HG03442 (cell line): Measurements from ENCODE around the gene RAI1.

Experiments
- ATAC-seq: cut with Tn5 transposase; IDR thresholded peaks from one replicate; pipeline ENCODE4 v1.9.1; 2021; ENCODE audit warnings: mild to moderate bottlenecking, moderate library complexity; ENCODE audit not compliant: unreplicated experiment

RAI1 gene

DNA sequence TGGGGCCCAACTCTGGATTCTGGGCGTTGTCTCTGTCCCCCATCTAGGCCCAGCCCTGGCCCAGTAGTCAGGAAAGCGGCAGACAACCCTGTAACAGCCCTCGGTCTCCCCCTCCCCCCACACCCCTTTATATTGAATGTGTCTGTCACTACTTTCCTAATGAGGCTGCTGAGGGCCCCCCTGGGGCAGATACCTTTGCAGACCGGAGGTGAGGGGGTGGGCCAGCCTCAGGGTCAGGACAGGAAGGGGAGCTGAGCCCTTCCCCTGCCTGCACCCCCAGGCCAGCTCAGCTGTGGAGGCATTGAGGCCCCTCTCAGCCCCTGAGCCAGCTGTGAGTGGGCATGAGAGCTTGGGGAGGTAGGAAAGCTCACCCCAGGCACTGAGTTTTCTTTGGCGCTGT lies 17.1 kb downstream of the RAI1 start:
- no peak for ATAC-seq

GRCh38 chr17:17698869-17699351 lies 17.7 kb downstream of the RAI1 start:
- no peak for ATAC-seq

GRCh38 chr17:17699491-17699890 lies 18.2 kb downstream of the RAI1 start:
- ATAC-seq, result no peak

GRCh38 chr17:17700251-17700969 lies 19.2 kb downstream of the RAI1 start:
- ATAC-seq, result no peak

- no peak for ATAC-seq
Observed at GRCh38 chr17:17701112-17701511, 19.9 kb downstream of the RAI1 start.

- no peak for ATAC-seq
Observed at GRCh38 chr17:17701658-17702057, 20.4 kb downstream of the RAI1 start.

DNA sequence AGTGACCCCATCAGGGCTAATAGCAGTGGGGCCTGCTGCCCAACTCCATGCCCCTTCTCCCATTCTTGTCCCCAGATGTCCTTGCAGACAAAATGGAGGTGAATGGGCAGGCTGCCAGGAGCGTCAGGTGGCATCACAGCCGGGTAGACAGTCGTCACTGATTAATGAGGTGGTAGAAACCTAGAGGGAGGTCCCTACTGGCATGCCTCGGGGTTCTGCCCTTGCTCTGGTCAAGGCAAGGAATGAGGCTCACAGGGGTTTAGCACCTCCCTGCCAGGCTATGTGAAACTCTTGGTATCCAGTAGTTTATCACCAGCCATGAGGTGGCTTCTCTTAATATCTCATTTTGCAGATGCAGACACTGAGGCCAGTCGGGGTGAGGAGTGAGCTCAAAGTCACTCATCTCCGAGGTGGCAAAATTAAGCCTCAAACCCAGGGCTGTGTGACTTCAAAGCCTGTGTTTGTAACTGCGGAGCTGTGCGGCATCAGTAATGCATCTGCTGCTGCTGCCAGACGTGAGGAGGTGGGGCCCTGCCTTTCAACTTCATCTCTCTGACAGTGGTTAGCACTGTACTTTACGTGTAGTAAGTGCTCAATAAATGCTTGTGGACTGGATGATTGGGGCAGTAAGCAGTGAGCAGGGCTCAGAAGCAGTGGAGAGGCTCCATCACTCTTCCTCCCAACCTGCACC lies 21.3 kb downstream of the RAI1 start:
- ATAC-seq, result no peak

DNA sequence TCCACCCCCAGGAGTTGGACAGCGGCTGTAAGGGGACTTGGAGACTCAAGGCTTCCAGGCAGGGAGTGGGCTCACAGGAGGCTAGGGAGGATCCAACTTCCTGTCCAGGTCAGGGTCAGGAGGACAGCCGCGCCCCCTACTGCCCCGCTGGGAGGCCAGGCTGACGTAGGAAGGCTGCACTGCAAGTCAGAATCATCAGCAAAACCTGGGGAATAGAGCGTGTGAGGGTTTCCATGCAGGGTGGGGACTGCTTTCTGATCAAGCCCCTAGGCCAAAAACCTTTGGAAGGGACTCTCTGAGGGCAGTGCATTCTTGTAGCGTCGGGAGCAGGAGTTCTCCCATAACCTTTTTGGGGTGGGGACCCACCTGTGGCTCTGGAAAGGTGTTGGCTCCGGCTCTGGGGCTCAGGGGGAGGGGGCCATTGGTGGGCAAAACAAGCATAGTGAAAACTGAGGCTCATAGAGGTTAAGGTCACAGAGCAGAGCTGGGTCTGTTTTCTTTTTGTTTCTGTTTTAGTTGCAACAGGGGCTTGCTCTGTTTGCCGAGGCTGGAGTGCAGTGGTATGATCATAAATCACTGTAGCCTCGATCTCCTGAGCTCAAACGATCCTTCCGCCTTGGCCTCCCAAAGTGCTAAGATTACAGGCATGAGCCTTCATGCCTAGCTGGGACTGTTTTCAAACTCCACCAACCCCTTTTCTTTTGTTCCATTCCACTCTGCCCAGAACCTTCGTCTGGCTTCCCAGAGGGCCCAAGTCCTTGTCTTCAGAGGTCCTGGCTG lies 22.1 kb downstream of the RAI1 start:
- no peak for ATAC-seq

DNA sequence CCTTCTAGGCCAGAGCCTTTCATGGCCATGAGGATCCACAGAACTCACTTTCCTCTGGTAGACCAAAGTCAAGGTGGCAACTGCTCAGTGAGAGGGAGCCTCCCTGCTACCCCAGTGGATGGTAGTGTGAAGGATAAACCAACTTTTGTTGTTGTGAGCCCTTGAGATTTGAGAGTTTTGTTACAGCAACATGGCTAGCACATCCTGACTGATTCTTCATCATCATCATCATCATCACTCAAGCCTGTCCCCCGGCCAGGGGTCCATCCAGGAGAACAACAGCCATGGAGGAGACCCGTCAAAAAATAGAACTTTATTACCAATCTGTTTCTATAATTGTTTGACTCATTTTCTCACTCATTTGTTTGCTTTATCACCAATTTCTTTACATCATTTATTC lies 23.7 kb downstream of the RAI1 start:
- no peak for ATAC-seq

GRCh38 chr17:17706140-17707060 lies 25.1 kb downstream of the RAI1 start:
- no peak for ATAC-seq

DNA sequence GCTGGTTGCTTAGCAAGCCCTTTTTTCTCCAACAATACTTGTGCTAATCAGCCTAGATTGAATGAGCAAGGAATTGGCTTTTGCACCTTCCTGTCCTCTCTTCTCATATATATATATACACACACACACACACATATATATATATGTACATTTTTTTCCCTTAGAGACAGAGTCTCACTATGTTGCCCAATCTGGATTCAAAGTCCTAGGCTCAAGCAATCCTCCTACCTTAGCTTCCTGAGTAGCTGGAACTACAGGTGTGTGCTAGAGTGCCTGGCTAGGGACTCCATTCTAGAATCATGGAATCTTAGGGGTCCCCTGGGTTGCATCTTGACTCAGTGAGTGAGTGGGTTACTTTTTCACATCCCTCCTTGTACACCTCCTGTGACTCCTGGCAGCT lies 27.0 kb downstream of the RAI1 start:
- no peak for ATAC-seq

DNA sequence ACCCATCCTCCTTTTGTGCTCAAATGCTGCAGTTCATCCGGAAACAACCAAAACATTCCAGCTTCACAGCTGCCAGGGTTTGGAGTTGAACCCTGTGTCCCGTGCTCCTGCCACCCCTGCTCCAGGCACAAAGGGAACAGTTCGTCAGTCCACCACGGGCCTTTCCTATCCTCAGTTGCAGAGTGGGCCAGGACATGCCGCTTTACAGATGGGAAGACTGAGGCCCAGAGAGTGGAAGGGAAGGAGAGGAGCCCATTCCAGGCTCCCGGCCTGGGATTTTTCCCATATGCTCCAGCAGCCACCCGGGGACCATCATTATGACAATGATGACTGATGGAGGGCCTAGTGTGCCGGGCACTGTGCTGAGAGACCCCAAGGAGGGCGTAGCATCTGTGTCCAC lies 27.6 kb downstream of the RAI1 start:
- no peak for ATAC-seq

GRCh38 chr17:17709815-17710321 lies 28.6 kb downstream of the RAI1 start:
- ATAC-seq, result no peak

- ATAC-seq, result no peak
Observed at GRCh38 chr17:17710355-17710727, 29.1 kb downstream of the RAI1 start.

- ATAC-seq, result no peak
Observed at GRCh38 chr17:17710728-17711541, 29.7 kb downstream of the RAI1 start.

- no peak for ATAC-seq
Observed at GRCh38 chr17:17711641-17712162, 30.4 kb downstream of the RAI1 start.

DNA sequence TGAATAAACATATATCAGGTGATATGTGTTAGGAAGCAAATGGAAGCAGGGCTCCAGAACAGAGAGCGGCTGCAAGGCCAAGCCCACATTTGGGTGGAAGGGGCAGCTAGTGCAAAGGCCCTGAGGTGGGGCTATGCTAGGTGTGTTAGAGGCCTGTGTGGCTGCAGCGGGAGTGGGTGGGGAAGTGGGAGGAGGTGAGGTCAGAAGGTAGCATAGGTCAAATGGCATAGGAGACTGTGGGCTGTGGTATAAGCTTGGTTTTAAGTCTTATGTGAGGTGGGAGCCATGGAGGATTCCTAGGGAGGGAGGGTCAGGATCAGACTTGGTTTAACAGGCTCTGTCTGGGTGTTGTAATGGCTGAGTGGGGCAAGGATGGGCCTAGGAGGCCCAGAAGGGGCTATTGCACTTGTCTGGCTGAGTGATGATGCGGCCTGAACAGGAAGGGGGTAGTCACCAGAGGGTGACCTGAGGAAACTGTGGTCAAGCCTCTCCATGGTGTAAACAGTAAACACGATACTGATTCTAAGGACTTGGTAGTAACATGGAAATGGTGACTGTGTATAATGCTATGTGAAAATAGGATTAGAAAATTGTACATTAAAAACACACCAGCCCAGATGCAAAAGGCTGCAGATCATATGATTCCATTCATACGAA lies 31.1 kb downstream of the RAI1 start:
- ATAC-seq, result peak; percentile 83

- no peak for ATAC-seq
Observed at GRCh38 chr17:17713839-17714238, 32.6 kb downstream of the RAI1 start.
